GM06990 (cell line): ENCODE measurements around the gene ULBP1.
A peak's percentile ranks its signal among the peaks of the same experiment; 100 is the strongest.

Source experiments
- DNase-seq: peaks from one replicate; pipeline ENCODE4 v3.0.0-alpha.2; 2011; ENCODE audit not compliant: insufficient read length; ENCODE audit errors: extremely low read depth
- H3K27me3 ChIP-seq: replicated peaks from 2 replicates; pipeline ENCODE4 v1.6.0; 2011; ENCODE audit warnings: low read length; ENCODE audit not compliant: control insufficient read depth, insufficient read depth
- H3K36me3 ChIP-seq: 2 replicates; pipeline ENCODE4 v1.5.1; 2011; ENCODE audit warnings: low read length; ENCODE audit not compliant: control insufficient read depth, insufficient read depth
- H3K4me3 ChIP-seq: replicated peaks from 2 replicates; pipeline ENCODE4 v1.5.1; 2011; ENCODE audit warnings: low read depth, mild to moderate bottlenecking, control low read depth, low read length
- CTCF ChIP-seq: IDR thresholded peaks from 2 replicates; pipeline ENCODE4 v1.5.1; 2011; ENCODE audit warnings: low read length, control low read depth, mild to moderate bottlenecking, inconsistent platforms; ENCODE audit not compliant: insufficient read depth, poor library complexity, severe bottlenecking

ULBP1 gene

GRCh38 chr6:149991838-149992237, 28.1 kb downstream of the ULBP1 start:
- no peak for TF ChIP-seq CTCF
- DNase-seq, result no peak
- H3K4me3 ChIP-seq, result no peak overlapping the region
- H3K27me3 ChIP-seq, result peaks cover 2% of the 10 kb centered on the region; the same call in 1 of the 2 replicates
- H3K36me3 ChIP-seq, result no peaks in the 10 kb centered on the region

- no peak for TF ChIP-seq CTCF
- no peak for DNase-seq
- no peak overlapping the region for H3K4me3 ChIP-seq
- no peaks in the 10 kb centered on the region; the same call in 1 of the 2 replicates for H3K27me3 ChIP-seq
- H3K36me3 ChIP-seq, result no peaks in the 10 kb centered on the region
Observed at GRCh38 chr6:149995235-149995750, 31.6 kb downstream of the ULBP1 start.

- no peak for DNase-seq
- no peak overlapping the region for H3K4me3 ChIP-seq
- no peak for TF ChIP-seq CTCF
- no peaks in the 10 kb centered on the region for H3K36me3 ChIP-seq
- no peaks in the 10 kb centered on the region; the same call in 1 of the 2 replicates for H3K27me3 ChIP-seq
Observed at GRCh38 chr6:149995971-149996370, 32.2 kb downstream of the ULBP1 start.

- H3K27me3 ChIP-seq, result no peaks in the 10 kb centered on the region; the same call in 1 of the 2 replicates
- DNase-seq, result no peak
- H3K36me3 ChIP-seq, result no peaks in the 10 kb centered on the region
- TF ChIP-seq CTCF, result no peak
- no peak overlapping the region for H3K4me3 ChIP-seq
Observed at GRCh38 chr6:149999636-150000035, 35.9 kb downstream of the ULBP1 start.

GRCh38 chr6:150001295-150002008, 37.7 kb downstream of the ULBP1 start:
- H3K36me3 ChIP-seq, result no peaks in the 10 kb centered on the region
- no peak for TF ChIP-seq CTCF
- H3K4me3 ChIP-seq, result no peak overlapping the region
- DNase-seq, result peak; percentile 48
- H3K27me3 ChIP-seq, result no peaks in the 10 kb centered on the region
